Left cardiac atrium (tissue), 4 donors: ENCODE data around the gene AKAP13. TPM values are rescaled to one million over a fixed set of nuclear protein-coding genes. Genes with fewer than 3 reads are reported as not detected.
"Not testable (repeated sequence)": the region's sequence is repeated elsewhere in the genome, so short reads cannot be mapped to it uniquely, and the experiment has no call there.

Experiments
- ATAC-seq, 2 donors: fragments of 200-7000 bp; cut with Tn5 transposase; one replicate each; pipeline ENCODE4 v1.9.1; 2020; ENCODE audit warnings: mild to moderate bottlenecking in 2 of 2, moderate library complexity in 2 of 2
- DNase-seq: peaks from one replicate; pipeline ENCODE4 v3.0.0-alpha.2; 2020
- intact Hi-C, 2 donors: fragments of 100-400 bp; cut with DNase I; formaldehyde crosslinking; loops; one replicate each; pipeline versions ENCODE4 v1.14.1 to v1.15.1; 2022 to 2023
- microRNA-seq, 2 donors: library from miRNA; unstranded; fragments of <30 nt; microRNA quantifications; one replicate each; pipeline ENCODE4 v1.2.0, GENCODE V29; 2020
- total RNA-seq, 2 donors: library from RNA; stranded (reverse); fragmentation: NEBNext Ultra II Directional; extraction: Animal tissue kit (Norgen Biotek cat#: 25700); gene quantifications; one replicate each; pipeline ENCODE4 v1.2.1, GENCODE V29; 2021
- donor health status: DM: no; HTN: yes; CAD: no.
- donor health status: DM: no; HTN: yes; CAD: no; lungs with severe emphysema.
- donor health status: DM: yes; HTN: yes; CAD: no.
- donor health status: Dilated cardiomyopathy.

Gene AKAP13
- total RNA-seq, 2 donors from 2014 or later = 217 to 302 TPM

GRCh38 chr15:85788771-85789495 lies 408.5 kb downstream of the AKAP13 start:
- ATAC-seq = no peak
- intact Hi-C loops = no loop called here
- DNase-seq = no peak

- intact Hi-C loops = no loop called here
- DNase-seq (no peak), ATAC-seq (no peak)
Observed at GRCh38 chr15:85789496-85789875, 409.1 kb downstream of the AKAP13 start.

GRCh38 chr15:85792102-85792731 lies 411.8 kb downstream of the AKAP13 start:
- DNase-seq (no peak), ATAC-seq (no peak)
- intact Hi-C loops = no loop called here

- DNase-seq (no peak), ATAC-seq (no peak)
- intact Hi-C loops = no loop called here
Observed at GRCh38 chr15:85792912-85793590, 412.6 kb downstream of the AKAP13 start.

- ATAC-seq (peak; percentile 62), DNase-seq (peak; percentile 53)
- intact Hi-C loops = no loop called here
Observed at GRCh38 chr15:85793641-85794597, 413.5 kb downstream of the AKAP13 start.

- DNase-seq (peak; percentile 96), ATAC-seq (peak; percentile 98 to 99)
- intact Hi-C loops = no loop called here
Observed at GRCh38 chr15:85794598-85795336, 414.4 kb downstream of the AKAP13 start, which contains the start of gene KLHL25. TSS of gene KLHL25 (minus strand) at chr15:85794925. CDS start at chr15:85769810, 25,115 bp downstream.

GRCh38 chr15:85795337-85796305 lies 415.2 kb downstream of the AKAP13 start:
- DNase-seq = no peak
- ATAC-seq = no peak
- intact Hi-C loops = no loop called here

GRCh38 chr15:85796371-85796770 lies 416.0 kb downstream of the AKAP13 start:
- intact Hi-C loops, ATAC-seq, DNase-seq: not testable (repeated sequence)

Small RNAs within 50 kb of the gene (microRNA-seq; reads per million reads assigned to microRNA genes)
- gene MIR1276 (1.0 to 1.4 reads per million in 2 donors), gene MIR7706 (14.3 to 23.4 reads per million in 2 donors)
